Heart right ventricle (tissue), 16 donors: ENCODE measurements around the gene KRT27. TPM values are rescaled to one million over a fixed set of nuclear protein-coding genes. Genes with fewer than 3 reads are reported as not detected.
A peak's percentile ranks its signal among the peaks of the same experiment; 100 is the strongest.

ENCODE experiments used
- ATAC-seq, 8 donors: fragments of 200-7000 bp; cut with Tn5 transposase; one replicate each; pipeline ENCODE4 v1.9.1; 2020; ENCODE audit warnings: mild to moderate bottlenecking in 8 of 8, moderate library complexity in 8 of 8, moderate number of reproducible peaks in 1 of 8
- DNase-seq, 2 donors: peaks; one replicate each; pipeline ENCODE4 v3.0.0-alpha.2; 2020
- H3K27ac ChIP-seq, 10 donors: fragments of 200-600 bp; sonication (generic) in 2 of 10; one replicate each; pipeline versions ENCODE4 v1.5.0 to v1.8.0; 2020 to 2022; ENCODE audit warnings: mild to moderate bottlenecking in 3 of 10
- H3K27me3 ChIP-seq, 7 donors: fragments of 200-600 bp; one replicate each; pipeline ENCODE4 v1.8.0; 2021 to 2022; ENCODE audit warnings: mild to moderate bottlenecking in 2 of 7
- H3K36me3 ChIP-seq, 9 donors: fragments of 200-600 bp; sonication (generic) in 1 of 9; one replicate each; pipeline versions ENCODE4 v1.5.0 to v1.8.0; 2020 to 2022; ENCODE audit warnings: mild to moderate bottlenecking in 2 of 9
- H3K4me1 ChIP-seq, 9 donors: fragments of 200-600 bp; sonication (generic) in 1 of 9; one replicate each; pipeline versions ENCODE4 v1.5.0 to v1.8.0; 2020 to 2022; ENCODE audit warnings: mild to moderate bottlenecking in 4 of 9
- H3K4me3 ChIP-seq, 10 donors: fragments of 200-600 bp; sonication (generic) in 2 of 10; one replicate each; pipeline versions ENCODE4 v1.5.0 to v1.8.0; 2020 to 2022; ENCODE audit warnings: mild to moderate bottlenecking in 7 of 10, moderate library complexity in 2 of 10
- H3K9me3 ChIP-seq, 11 donors: fragments of 200-600 bp in 10 of 11; sonication (generic) in 2 of 11; one replicate each; pipeline versions ENCODE4 v1.5.0 to v1.8.0; 2013 to 2022; ENCODE audit warnings: mild to moderate bottlenecking in 2 of 11, control low read depth in 1 of 11, moderate library complexity in 1 of 11
- WGBS, 2 donors: extraction: QIAGEN DNeasy Blood & Tissue Kit; methylation state at CpG; one replicate each; pipeline ENCODE4 v1.1.7; 2013; ENCODE audit warnings: inconsistent platforms in 1 of 2; 5-methylcytosine and 5-hydroxymethylcytosine counted together
- intact Hi-C, 10 donors: fragments of 100-400 bp; cut with DNase I; formaldehyde crosslinking; loops; one replicate each; pipeline versions ENCODE4 v1.11.1 to v1.14.2; 2022
- polyA plus RNA-seq, 2 donors: library from polyadenylated mRNA; stranded (reverse); fragments of 200-250 nt; gene quantifications; one replicate each; pipeline ENCODE4 v1.2.3, GENCODE V29; 2013
- total RNA-seq, 10 donors: library from RNA; stranded (reverse); fragmentation: NEBNext Ultra II Directional in 3 of 10; extraction: Animal tissue kit (Norgen Biotek cat#: 25700) in 3 of 10; gene quantifications; one replicate each; pipeline versions ENCODE4 v1.2.1 to v1.2.4, GENCODE V29; 2021 to 2023
- TF ChIP-seq, protein P1 (sequence below), 9 donors: fragments of 200-600 bp; sonication (generic) in 2 of 9; IDR thresholded peaks; one replicate each; pipeline versions ENCODE4 v1.5.0 to v1.8.0; 2021 to 2022; ENCODE audit warnings: antibody characterized with exemption in 9 of 9, mild to moderate bottlenecking in 5 of 9, moderate library complexity in 1 of 9
- donor health status: Arrhythmogenic right ventricular cardiomyopathy.
- donor health status: ischemic (EF 13 %, LVEDD 7.1; RV severe dilation, severe dysfunction).
- donor health status: healthy with polysubstance abuse.
- donor health status: DM: no; HTN: yes; CAD: no.
- donor health status: DM: no; HTN: no; CAD: no.
- donor health status: ischemic (EF 25% LVEDD 6.9; RV normal size, moderate dysfunction).
- donor health status: ischemic (EF 25% LVEDD 5.7; RV mildly dilated, moderate dysfunction).
- donor health status: healthy.
- donor health status: DM: yes; HTN: yes; CAD: no.
- donor health status: Ischemic cardiomyopathy.
- donor health status: ischemic (EF 35%, LVEDD 5.7; RV mildly dilated, moderate dysfunction).
- donor health status: nonischemic (EF 11% LVEDD 7.7; RV severe dilation, severe dysfunction).
- donor health status: DM: yes; HTN: yes; CAD: no.
- donor health status: PGD.
- donor health status: ischemic (EF 29% LVEDD 5.4; RV normal size, mild dysfunction).
- donor health status: nonischemic (EF 23%, LVEDD 6.1; RV moderate dilation, normal function).

KRT27 gene
- total and polyA plus RNA-seq, 12 donors = 0.21 TPM; not detected in 11

- WGBS, 2 donors = 60 to 65% methylated on average over 2 of the region's 2 CpGs
- Histone ChIP-seq H3K27me3 (peaks cover 0 to 49% (median 12%) of the 10 kb centered on the region in 7 donors), H3K4me1 (no peaks in the 10 kb centered on the region), H3K27ac (no peak overlapping the region), H3K9me3 (no peaks in the 10 kb centered on the region), H3K36me3 (no peaks in the 10 kb centered on the region), H3K4me3 (no peak overlapping the region)
- ATAC-seq (no peak), DNase-seq (no peak)
- TF ChIP-seq, protein P1, sequence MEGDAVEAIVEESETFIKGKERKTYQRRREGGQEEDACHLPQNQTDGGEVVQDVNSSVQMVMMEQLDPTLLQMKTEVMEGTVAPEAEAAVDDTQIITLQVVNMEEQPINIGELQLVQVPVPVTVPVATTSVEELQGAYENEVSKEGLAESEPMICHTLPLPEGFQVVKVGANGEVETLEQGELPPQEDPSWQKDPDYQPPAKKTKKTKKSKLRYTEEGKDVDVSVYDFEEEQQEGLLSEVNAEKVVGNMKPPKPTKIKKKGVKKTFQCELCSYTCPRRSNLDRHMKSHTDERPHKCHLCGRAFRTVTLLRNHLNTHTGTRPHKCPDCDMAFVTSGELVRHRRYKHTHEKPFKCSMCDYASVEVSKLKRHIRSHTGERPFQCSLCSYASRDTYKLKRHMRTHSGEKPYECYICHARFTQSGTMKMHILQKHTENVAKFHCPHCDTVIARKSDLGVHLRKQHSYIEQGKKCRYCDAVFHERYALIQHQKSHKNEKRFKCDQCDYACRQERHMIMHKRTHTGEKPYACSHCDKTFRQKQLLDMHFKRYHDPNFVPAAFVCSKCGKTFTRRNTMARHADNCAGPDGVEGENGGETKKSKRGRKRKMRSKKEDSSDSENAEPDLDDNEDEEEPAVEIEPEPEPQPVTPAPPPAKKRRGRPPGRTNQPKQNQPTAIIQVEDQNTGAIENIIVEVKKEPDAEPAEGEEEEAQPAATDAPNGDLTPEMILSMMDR (IDR thresholded peaks at IDR 0.05) = peak in 5 of 9 donors; percentile 12 to 39 (median 25)
- intact Hi-C loops = loop anchor here in 2 of 10 donors (5.0 kb wide), 2 partner anchors 105 to 110 kb away; no protein-coding TSS in a partner anchor
Measured at GRCh38 chr17:40726919-40727318, 55.4 kb downstream of the KRT27 start.

Other genes starting within 250 kb of the KRT27 start
- 1 to 10 TPM in 1 of 10 donors, under 1 TPM in 3, not detected in 6; 0.10 to 1.7 (median 0.48) TPM for gene CCR7, start 217.1 kb downstream of the KRT27 start, total RNA-seq
- gene CCR7, start 217.1 kb downstream of the KRT27 start, polyA plus RNA-seq = under 1 TPM in 1 of 2 donors, not detected in 1; 0.46 TPM
- 10 to 100 TPM; 57.8 to 85.5 (median 68.8) TPM for gene SMARCE1, start 134.7 kb downstream of the KRT27 start, total RNA-seq
- gene SMARCE1, start 134.7 kb downstream of the KRT27 start, polyA plus RNA-seq = 10 to 100 TPM; 48.6 to 50.9 TPM
- under 1 TPM in 3 of 10 donors, not detected in 7; 0.12 to 0.57 (median 0.21) TPM for gene KRT222, start 117.4 kb downstream of the KRT27 start, total RNA-seq
- under 1 TPM; 0.07 to 0.22 TPM for gene KRT222, start 117.4 kb downstream of the KRT27 start, polyA plus RNA-seq
- not detected for gene KRT24, start 78.8 kb downstream of the KRT27 start, total RNA-seq
- not detected for gene KRT24, start 78.8 kb downstream of the KRT27 start, polyA plus RNA-seq
- gene KRT25, start 27.2 kb downstream of the KRT27 start, total RNA-seq = not detected
- not detected for gene KRT25, start 27.2 kb downstream of the KRT27 start, polyA plus RNA-seq
- gene KRT26, start 10.3 kb downstream of the KRT27 start, total RNA-seq = not detected
- gene KRT26, start 10.3 kb downstream of the KRT27 start, polyA plus RNA-seq = not detected
- gene KRT28, start 17.4 kb upstream of the KRT27 start, total RNA-seq = not detected
- gene KRT28, start 17.4 kb upstream of the KRT27 start, polyA plus RNA-seq = not detected
- 10 to 100 TPM; 40.9 to 63.1 (median 48.5) TPM for gene KRT10, start 40.1 kb upstream of the KRT27 start, total RNA-seq
- gene KRT10, start 40.1 kb upstream of the KRT27 start, polyA plus RNA-seq = 10 to 100 TPM; 44.0 to 86.8 TPM
- not detected for gene KRT12, start 84.7 kb upstream of the KRT27 start, total RNA-seq
- not detected for gene KRT12, start 84.7 kb upstream of the KRT27 start, polyA plus RNA-seq
- gene KRT20, start 102.7 kb upstream of the KRT27 start, total RNA-seq = not detected
- not detected for gene KRT20, start 102.7 kb upstream of the KRT27 start, polyA plus RNA-seq
- gene KRT23, start 155.1 kb upstream of the KRT27 start, total RNA-seq = under 1 TPM in 3 of 10 donors, not detected in 7; 0.19 to 0.25 (median 0.23) TPM
- gene KRT23, start 155.1 kb upstream of the KRT27 start, polyA plus RNA-seq = under 1 TPM in 1 of 2 donors, not detected in 1; 0.01 TPM
- not detected for gene KRT39, start 184.4 kb upstream of the KRT27 start, total RNA-seq
- not detected for gene KRT39, start 184.4 kb upstream of the KRT27 start, polyA plus RNA-seq
- gene KRT40, start 201.8 kb upstream of the KRT27 start, total RNA-seq = not detected
- not detected for gene KRT40, start 201.8 kb upstream of the KRT27 start, polyA plus RNA-seq
- gene KRTAP3-3, start 211.6 kb upstream of the KRT27 start, total RNA-seq = not detected
- gene KRTAP3-3, start 211.6 kb upstream of the KRT27 start, polyA plus RNA-seq = not detected
- not detected for gene KRTAP3-2, start 217.4 kb upstream of the KRT27 start, total RNA-seq
- gene KRTAP3-2, start 217.4 kb upstream of the KRT27 start, polyA plus RNA-seq = not detected
- not detected for gene KRTAP3-1, start 226.6 kb upstream of the KRT27 start, total RNA-seq
- gene KRTAP3-1, start 226.6 kb upstream of the KRT27 start, polyA plus RNA-seq = not detected
- not detected for gene KRTAP1-5, start 244.7 kb upstream of the KRT27 start, total RNA-seq
- gene KRTAP1-5, start 244.7 kb upstream of the KRT27 start, polyA plus RNA-seq = not detected
- gene KRTAP1-4, start 247.6 kb upstream of the KRT27 start, total RNA-seq = not detected
- not detected for gene KRTAP1-4, start 247.6 kb upstream of the KRT27 start, polyA plus RNA-seq